Measurements from ENCODE around the gene TSPYL4.
A peak's percentile ranks its signal among the peaks of the same experiment; 100 is the strongest.
"Not testable (repeated sequence)": the region's sequence is repeated elsewhere in the genome, so short reads cannot be mapped to it uniquely, and the experiment has no call there.

Gene TSPYL4

DNA sequence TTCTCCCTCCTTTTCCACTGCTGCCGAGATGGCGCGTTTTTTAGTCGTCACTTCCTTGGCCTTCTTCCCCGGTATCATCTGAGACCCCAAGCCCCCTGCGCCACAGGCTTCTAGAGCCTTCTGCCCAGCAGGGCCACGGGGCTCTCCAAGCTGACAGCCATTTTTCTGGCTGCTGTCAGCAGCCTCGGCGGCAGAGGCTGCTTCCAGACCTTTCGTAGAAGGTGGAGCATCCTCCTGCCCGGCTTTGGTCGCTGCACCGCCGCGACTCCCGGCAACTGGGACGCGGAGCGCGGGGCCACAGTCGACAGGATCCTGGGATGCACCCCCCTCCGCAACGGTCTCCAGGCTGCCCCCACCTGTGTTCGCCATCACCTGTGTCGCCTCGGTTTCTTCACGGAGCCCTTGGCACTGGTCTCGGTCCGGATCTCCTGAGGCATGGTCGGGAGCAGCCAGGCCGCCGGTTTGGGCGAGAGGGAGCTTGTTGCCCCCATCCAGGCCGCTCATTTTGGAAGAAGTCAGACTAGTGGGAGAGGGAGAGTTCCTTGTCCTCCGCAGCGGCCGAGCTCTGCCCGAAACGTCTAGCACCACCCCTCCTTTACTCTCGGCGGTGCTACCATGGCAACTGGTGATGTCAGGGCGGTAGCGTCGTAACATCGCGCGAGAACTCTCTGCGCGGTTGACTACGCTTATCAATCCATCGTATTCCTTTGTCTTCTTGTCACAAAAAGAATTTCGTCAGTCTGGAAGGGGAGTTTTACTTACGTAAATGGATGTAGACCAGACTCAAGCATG, at the start of gene TSPYL4:
TSPYL4 (minus strand) TSS at position 571 of the 792 bp plus-strand sequence; CDS start at position 504, 67 bp downstream.
- no peak within 1 kb of the TSS for H3K4me3 Mint-ChIP-seq
- no peaks in the 10 kb centered on the region for H3K9me3 Mint-ChIP-seq
- DNase-seq (peak; percentile 77 to 89), ATAC-seq (peak; percentile 98)
- peaks cover 6% of the 10 kb centered on the region for H3K4me1 Mint-ChIP-seq
- H3K27ac Mint-ChIP-seq: no peak within 1 kb of the TSS
- no peaks in the 10 kb centered on the region for H3K27me3 Mint-ChIP-seq

DNA sequence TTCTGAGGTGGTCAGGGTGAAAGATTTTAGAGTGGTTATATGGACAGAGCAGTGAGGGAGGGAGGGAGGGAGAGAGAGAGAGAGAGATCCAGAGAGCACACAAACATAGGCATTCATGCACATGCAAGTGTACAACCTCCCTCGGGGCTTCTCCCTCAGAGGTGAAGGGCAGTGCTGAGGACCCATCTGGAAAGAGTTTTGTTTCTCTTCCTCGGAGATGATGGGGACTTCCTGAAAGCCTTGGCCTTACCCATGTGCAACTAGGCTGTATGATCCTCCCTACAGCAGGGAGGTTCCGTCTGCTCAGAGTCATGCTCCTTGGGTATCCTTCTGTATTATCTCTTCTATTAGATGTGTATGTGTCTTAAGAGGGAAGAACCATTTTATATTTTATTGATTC, 47.2 kb upstream of the TSPYL4 start:
- Mint-ChIP-seq H3K27ac (no peak overlapping the region), H3K9me3 (peaks cover 5 to 7% of the 10 kb centered on the region in 2 donors), H3K4me1 (no peaks in the 10 kb centered on the region), H3K4me3 (no peak overlapping the region), H3K27me3 (no peaks in the 10 kb centered on the region)
- ATAC-seq: no peak
- DNase-seq: no peak

GRCh38 chr6:116300566-116300965, 46.7 kb upstream of the TSPYL4 start:
- no peak overlapping the region for H3K4me3 Mint-ChIP-seq
- no peak for ATAC-seq
- no peak for DNase-seq
- peaks cover 5 to 7% of the 10 kb centered on the region in 2 donors for H3K9me3 Mint-ChIP-seq
- no peaks in the 10 kb centered on the region for H3K27me3 Mint-ChIP-seq
- no peaks in the 10 kb centered on the region for H3K4me1 Mint-ChIP-seq
- H3K27ac Mint-ChIP-seq: no peak overlapping the region

DNA sequence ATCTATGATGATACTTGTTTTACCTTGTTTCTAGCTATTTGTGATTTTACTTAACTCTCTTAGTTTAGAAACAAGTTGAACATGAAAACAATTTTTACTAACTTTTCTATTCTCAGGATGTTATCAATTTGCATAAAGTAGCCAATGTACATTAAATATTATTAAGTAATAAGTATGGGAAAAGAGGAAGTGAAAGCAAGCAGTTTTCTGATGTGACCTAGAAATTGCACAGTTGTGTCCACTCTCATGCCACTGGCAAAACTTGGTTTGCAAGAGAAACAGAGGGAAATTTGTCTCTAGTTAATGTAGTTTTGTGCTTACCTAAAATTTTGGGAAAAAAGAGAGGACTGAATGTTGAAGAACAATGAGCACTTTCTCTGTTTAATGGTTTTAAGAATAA, 45.1 kb upstream of the TSPYL4 start:
- Mint-ChIP-seq H3K9me3 (peaks cover 5 to 7% of the 10 kb centered on the region in 2 donors), H3K4me1 (no peaks in the 10 kb centered on the region)

DNA sequence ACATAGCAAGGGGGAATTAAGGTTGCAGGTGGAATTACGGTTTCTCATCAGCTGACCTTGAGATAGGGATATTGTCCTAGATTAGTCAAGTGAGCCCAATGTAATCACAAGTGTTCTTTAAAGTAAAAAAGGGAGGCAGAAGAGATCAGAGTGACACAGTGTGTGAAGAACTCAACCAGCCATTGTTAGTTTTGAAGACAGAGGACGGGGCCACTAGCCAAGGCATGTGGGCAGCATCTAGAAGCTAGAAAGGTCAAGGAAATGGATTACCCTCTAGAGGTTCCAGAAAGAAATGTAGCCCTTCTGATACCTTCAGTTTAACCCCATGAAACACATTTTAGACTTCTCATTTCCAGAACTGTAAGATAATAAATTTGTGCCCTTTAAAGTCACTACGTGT, 44.4 kb upstream of the TSPYL4 start:
- H3K4me3 Mint-ChIP-seq: no peak overlapping the region
- H3K27me3 Mint-ChIP-seq: no peaks in the 10 kb centered on the region
- H3K27ac Mint-ChIP-seq: no peak overlapping the region
- no peak for ATAC-seq
- DNase-seq: no peak
- H3K9me3 Mint-ChIP-seq: peaks cover 5 to 7% of the 10 kb centered on the region in 2 donors
- no peaks in the 10 kb centered on the region for H3K4me1 Mint-ChIP-seq

More for the DNA sequence above, 45.1 kb upstream of the TSPYL4 start:
- H3K27me3 Mint-ChIP-seq: no peaks in the 10 kb centered on the region
- H3K27ac Mint-ChIP-seq: no peak overlapping the region
- DNase-seq: no peak
- no peak for ATAC-seq
- H3K4me3 Mint-ChIP-seq: no peak overlapping the region

DNA sequence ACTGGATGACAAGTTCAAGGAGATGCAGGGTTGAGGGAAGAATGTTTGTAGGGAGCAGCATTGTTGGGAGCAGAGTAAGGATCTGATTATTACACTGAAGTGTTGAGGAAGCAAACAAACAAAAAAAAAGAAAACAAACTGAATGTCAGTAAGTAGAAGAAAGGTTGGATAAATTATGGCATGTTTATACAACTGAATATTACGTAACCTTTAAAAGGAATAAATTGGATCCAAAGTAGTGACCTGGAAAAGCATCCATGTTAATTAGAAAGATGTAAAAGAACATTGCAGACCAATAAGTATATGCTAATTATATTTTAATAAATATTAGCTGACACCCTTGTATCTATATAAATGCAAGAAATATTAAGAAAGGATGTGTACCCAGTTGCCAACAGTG, 38.7 kb upstream of the TSPYL4 start:
- ATAC-seq (no peak), DNase-seq (no peak)
- Mint-ChIP-seq H3K9me3 (no peaks in the 10 kb centered on the region), H3K4me1 (no peaks in the 10 kb centered on the region), H3K27ac (no peak overlapping the region), H3K27me3 (no peaks in the 10 kb centered on the region), H3K4me3 (no peak overlapping the region)

DNA sequence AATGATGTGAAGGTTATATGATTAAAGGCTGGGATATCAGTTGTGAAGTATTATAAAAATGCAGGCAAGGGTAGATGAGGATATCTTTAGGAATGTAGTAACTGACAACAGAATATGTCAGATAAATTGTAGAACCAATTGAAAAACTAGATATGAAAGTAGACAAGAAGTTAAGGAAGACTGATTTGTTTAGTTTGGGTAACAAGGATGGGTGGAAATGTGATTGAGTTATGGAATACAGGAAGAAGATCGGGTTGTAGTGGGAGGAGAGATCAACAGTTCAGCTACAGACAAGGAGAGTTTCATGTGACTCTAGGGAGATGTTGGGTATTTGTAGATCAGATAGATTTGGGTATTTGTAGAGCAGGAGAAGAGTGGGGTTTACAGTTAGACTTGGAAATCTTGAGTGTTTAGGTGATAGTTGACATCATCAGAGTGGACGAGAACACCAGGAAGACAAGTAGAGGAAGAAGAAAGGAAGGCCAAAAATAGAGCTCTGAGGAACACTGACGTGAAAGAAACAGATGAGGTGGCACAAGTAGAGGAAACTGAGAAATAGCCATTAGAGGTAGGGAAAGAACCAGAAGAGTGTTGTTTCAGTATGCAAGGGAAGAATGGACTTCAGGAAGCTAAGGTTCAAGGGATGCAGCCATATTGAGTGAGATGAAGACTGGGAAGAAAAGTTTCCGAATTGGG, 38.0 kb upstream of the TSPYL4 start:
- no peak overlapping the region for H3K4me3 Mint-ChIP-seq
- ATAC-seq (no peak), DNase-seq (no peak)
- H3K4me1 Mint-ChIP-seq: no peaks in the 10 kb centered on the region
- H3K27ac Mint-ChIP-seq: no peak overlapping the region
- H3K9me3 Mint-ChIP-seq: no peaks in the 10 kb centered on the region
- no peaks in the 10 kb centered on the region for H3K27me3 Mint-ChIP-seq

- no peaks in the 10 kb centered on the region for H3K9me3 Mint-ChIP-seq
These were observed 36.9 kb upstream of the TSPYL4 start for GRCh38 chr6:116290799-116291198.

GRCh38 chr6:116289876-116290275, 36.0 kb upstream of the TSPYL4 start:
- no peak overlapping the region for H3K4me3 Mint-ChIP-seq
- DNase-seq: no peak
- H3K27me3 Mint-ChIP-seq: no peaks in the 10 kb centered on the region
- no peaks in the 10 kb centered on the region for H3K9me3 Mint-ChIP-seq
- no peaks in the 10 kb centered on the region for H3K4me1 Mint-ChIP-seq
- no peak for ATAC-seq
- H3K27ac Mint-ChIP-seq: no peak overlapping the region

More at GRCh38 chr6:116290799-116291198, 36.9 kb upstream of the TSPYL4 start:
- ATAC-seq (no peak), DNase-seq (no peak)
- H3K4me3 Mint-ChIP-seq: no peak overlapping the region
- no peaks in the 10 kb centered on the region for H3K4me1 Mint-ChIP-seq
- no peak overlapping the region for H3K27ac Mint-ChIP-seq
- H3K27me3 Mint-ChIP-seq: no peaks in the 10 kb centered on the region

DNA sequence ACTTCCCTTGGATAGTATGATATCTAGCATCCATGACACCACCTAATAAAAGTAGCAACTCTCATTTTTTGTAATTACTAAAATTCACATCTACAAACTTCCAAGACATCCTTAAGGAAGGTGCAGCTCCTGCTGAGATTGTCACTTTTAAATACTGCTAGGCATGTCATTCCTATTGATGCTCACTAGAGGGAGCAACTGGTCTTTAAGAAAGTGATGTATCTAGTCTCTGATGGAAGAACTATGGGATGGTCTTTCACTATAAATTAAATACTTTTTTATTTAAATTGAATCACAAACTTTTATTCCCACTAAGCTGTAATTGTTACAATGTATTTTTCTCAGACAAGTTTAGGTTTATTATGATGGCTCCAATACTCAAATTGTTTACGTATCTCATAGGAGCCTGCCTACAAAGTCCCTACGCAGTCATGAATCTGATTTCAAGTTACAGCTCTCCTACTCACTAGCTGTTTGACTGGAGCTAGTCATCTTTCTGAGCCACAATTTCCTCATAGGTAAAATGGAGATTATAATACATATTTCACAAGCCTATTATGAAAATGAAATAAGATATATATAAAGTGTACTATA, 33.9 kb upstream of the TSPYL4 start:
- ATAC-seq: no peak
- DNase-seq: no peak
- Mint-ChIP-seq H3K27ac (no peak overlapping the region), H3K4me3 (no peak overlapping the region), H3K9me3 (no peaks in the 10 kb centered on the region), H3K27me3 (no peaks in the 10 kb centered on the region), H3K4me1 (no peaks in the 10 kb centered on the region)

DNA sequence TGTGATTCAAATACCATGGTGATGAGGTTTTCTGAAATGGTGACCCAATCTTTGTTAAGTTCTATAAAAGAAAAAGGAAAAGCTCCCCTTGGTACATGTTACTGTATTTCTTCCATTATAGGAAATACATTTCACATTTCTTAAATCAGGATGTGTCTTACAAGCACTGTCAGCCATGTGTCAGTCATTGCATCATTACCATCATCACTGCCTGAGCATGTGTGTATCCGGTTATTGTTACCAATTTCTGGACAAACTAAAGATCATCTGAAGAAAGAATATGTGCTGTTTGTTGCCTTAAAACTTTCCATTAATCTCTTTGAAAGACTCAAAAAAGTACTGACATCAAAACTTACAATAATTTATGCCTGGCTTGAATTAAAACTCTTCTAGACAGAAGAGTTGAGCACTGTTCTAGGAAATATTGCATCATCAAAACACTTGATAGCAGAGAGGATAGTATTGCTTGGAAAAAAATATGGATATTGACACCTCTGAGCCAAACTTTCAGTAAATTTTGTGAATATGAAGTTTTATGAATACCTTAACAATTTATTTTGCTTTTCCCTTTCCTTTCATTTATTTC, 33.0 kb upstream of the TSPYL4 start:
- Mint-ChIP-seq H3K27ac (no peak overlapping the region), H3K9me3 (no peaks in the 10 kb centered on the region), H3K27me3 (no peaks in the 10 kb centered on the region), H3K4me1 (no peaks in the 10 kb centered on the region), H3K4me3 (no peak overlapping the region)
- ATAC-seq: no peak
- DNase-seq: no peak

DNA sequence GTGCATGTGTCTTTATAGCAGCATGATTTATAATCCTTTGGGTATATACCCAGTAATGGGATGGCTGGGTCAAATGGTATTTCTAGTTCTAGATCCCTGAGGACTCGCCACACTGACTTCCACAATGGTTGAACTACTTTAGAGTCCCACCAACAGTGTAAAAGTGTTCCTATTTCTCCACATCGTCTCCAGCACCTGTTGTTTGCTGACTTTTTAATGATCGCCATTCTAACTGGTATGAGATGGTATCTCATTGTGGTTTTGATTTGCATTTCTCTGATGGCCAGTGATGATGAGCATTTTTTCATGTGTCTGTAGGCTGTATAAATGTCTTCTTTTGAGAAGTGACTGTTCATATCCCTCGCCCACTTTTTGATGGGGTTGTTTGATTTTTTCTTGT, 31.1 kb upstream of the TSPYL4 start:
- not testable (repeated sequence) for DNase-seq, H3K4me3 Mint-ChIP-seq
- H3K4me1 Mint-ChIP-seq: peaks cover 12% of the 10 kb centered on the region

GRCh38 chr6:116283191-116283590, 29.3 kb upstream of the TSPYL4 start:
- no peaks in the 10 kb centered on the region for H3K9me3 Mint-ChIP-seq
- no peak overlapping the region for H3K27ac Mint-ChIP-seq
- H3K27me3 Mint-ChIP-seq: no peaks in the 10 kb centered on the region
- H3K4me3 Mint-ChIP-seq: no peak overlapping the region
- no peak for DNase-seq
- peaks cover 14% of the 10 kb centered on the region for H3K4me1 Mint-ChIP-seq
- no peak for ATAC-seq

More for the DNA sequence above, 31.1 kb upstream of the TSPYL4 start:
- not testable (repeated sequence) for H3K9me3 Mint-ChIP-seq, H3K27ac Mint-ChIP-seq, ATAC-seq, H3K27me3 Mint-ChIP-seq

- Mint-ChIP-seq H3K27ac (no peak overlapping the region), H3K27me3 (no peaks in the 10 kb centered on the region), H3K4me1 (peaks cover 19% of the 10 kb centered on the region), H3K9me3 (no peaks in the 10 kb centered on the region), H3K4me3 (no peak overlapping the region)
- ATAC-seq (no peak), DNase-seq (no peak)
These were observed 28.8 kb upstream of the TSPYL4 start for GRCh38 chr6:116282698-116283097.

DNA sequence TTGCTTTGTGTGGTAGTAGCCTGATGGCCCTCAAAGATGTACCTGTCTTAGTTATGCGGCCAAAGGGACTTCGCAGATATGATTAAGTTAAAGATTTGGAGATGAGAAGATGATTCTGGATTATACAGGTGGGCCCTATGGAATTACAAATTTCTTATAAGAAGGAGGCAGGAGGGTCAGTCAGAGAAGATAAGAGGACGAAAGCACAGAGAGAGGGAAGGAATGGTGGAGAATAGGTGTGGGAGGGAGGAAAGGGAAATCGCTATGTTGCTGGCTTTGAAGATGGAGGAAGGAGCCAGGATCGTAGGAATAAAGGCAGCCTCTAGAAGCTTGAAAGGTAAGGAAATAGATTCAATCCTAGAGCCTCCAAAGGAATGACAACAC, 27.1 kb upstream of the TSPYL4 start:
- Mint-ChIP-seq H3K4me3 (peak overlapping the region; percentile 94 to 96), H3K27me3 (no peaks in the 10 kb centered on the region), H3K4me1 (peaks cover 32% of the 10 kb centered on the region)

More for the DNA sequence above, 27.1 kb upstream of the TSPYL4 start:
- Mint-ChIP-seq H3K9me3 (no peaks in the 10 kb centered on the region), H3K27ac (no peak overlapping the region)
- DNase-seq (no peak), ATAC-seq (no peak)

All from stimulated activated naive CD8-positive, alpha-beta T cell treated with anti-CD3 and anti-CD28 coated beads, Interleukin-15, amount 100 ng/mL, for 72 hours (primary cell).